ENCODE results near the gene TOE1.

DNA sequence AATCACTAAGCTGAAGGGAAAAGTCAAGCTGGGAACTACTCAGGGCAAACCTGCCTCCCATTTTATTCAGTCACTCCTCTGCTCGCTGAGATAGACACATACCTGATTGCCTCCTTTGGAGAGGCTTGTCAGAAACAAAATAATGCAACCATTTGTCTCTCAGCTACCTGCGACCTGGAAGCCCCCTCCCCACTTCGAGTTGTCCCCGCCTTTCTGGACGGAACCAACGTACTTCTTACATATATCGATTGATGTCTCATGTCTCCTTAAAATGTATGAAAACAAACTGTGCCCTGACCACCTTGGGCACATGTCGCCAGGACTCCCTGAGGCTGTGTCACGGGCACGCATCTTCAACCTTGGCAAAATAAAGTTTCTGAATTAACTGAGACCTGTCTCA is 34.7 kb upstream of the TOE1 start:
- TF ChIP-seq, protein P1, sequence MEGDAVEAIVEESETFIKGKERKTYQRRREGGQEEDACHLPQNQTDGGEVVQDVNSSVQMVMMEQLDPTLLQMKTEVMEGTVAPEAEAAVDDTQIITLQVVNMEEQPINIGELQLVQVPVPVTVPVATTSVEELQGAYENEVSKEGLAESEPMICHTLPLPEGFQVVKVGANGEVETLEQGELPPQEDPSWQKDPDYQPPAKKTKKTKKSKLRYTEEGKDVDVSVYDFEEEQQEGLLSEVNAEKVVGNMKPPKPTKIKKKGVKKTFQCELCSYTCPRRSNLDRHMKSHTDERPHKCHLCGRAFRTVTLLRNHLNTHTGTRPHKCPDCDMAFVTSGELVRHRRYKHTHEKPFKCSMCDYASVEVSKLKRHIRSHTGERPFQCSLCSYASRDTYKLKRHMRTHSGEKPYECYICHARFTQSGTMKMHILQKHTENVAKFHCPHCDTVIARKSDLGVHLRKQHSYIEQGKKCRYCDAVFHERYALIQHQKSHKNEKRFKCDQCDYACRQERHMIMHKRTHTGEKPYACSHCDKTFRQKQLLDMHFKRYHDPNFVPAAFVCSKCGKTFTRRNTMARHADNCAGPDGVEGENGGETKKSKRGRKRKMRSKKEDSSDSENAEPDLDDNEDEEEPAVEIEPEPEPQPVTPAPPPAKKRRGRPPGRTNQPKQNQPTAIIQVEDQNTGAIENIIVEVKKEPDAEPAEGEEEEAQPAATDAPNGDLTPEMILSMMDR (IDR thresholded peaks at IDR 0.05): no peak
- TF ChIP-seq POLR2A (IDR thresholded peaks at IDR 0.05) (no peak), POLR2AphosphoS5 (IDR thresholded peaks at IDR 0.05) (no peak), EP300 (IDR thresholded peaks at IDR 0.05) (no peak)

All from upper lobe of left lung (tissue), 4 donors.